ENCODE measurements around the gene SPIN1.

The SPIN1 gene

DNA sequence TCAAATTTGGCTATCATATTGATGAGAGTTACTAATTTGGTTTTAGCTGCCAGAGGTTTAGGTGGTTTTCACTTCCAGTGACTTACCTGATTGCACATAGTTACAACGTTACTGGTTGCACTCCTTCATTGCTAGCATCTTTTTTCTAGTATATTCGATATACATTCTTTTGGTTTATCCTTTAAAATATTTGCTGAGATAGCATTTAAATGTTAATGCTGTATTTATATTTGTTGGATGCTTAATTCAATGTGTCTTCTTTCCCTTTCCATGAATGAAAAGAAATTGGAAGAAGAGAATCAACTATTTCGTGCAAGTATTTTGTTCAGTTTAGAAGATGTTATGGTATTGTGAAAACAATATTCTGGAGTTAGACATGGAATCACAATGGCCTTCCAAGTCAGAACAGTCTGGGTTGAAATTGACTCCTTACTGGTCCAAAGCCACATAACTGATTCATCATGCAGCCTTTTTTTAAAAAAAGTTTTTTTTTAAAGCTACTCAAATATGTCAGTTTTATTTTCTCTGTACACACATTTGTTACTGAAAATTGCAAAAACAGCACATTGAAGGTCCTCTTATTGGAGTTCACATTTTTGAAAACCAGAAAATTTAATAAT is 2.2 kb downstream of the SPIN1 start:
- peaks cover 13% of the 10 kb centered on the region; the same call in 1 of the 2 replicates for H4K20me1 ChIP-seq (ENCODE audit: low read depth, low read length)
- no peaks in the 10 kb centered on the region for H3K36me3 ChIP-seq (ENCODE audit: low read length)
- H3K4me2 ChIP-seq (ENCODE audit: low read depth, low read length, poor library complexity, severe bottlenecking): peak overlapping the region; percentile 72
- H3K9me3 ChIP-seq (ENCODE audit: insufficient read depth, low read length): no peaks in the 10 kb centered on the region
- TF ChIP-seq, protein P1, sequence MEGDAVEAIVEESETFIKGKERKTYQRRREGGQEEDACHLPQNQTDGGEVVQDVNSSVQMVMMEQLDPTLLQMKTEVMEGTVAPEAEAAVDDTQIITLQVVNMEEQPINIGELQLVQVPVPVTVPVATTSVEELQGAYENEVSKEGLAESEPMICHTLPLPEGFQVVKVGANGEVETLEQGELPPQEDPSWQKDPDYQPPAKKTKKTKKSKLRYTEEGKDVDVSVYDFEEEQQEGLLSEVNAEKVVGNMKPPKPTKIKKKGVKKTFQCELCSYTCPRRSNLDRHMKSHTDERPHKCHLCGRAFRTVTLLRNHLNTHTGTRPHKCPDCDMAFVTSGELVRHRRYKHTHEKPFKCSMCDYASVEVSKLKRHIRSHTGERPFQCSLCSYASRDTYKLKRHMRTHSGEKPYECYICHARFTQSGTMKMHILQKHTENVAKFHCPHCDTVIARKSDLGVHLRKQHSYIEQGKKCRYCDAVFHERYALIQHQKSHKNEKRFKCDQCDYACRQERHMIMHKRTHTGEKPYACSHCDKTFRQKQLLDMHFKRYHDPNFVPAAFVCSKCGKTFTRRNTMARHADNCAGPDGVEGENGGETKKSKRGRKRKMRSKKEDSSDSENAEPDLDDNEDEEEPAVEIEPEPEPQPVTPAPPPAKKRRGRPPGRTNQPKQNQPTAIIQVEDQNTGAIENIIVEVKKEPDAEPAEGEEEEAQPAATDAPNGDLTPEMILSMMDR (IDR thresholded peaks at IDR 0.05; ENCODE audit: insufficient read depth, low read length, poor library complexity, severe bottlenecking): no peak
- no peak for TF ChIP-seq EZH2phosphoT487 (conservative IDR thresholded peaks at IDR 0.05; ENCODE audit: low read length)
- H3K9ac ChIP-seq (ENCODE audit: low read length): no peak overlapping the region
- H2AFZ ChIP-seq (ENCODE audit: low read depth, low read length, severe bottlenecking): no peak overlapping the region
- H3F3A ChIP-seq (ENCODE audit: insufficient read depth): peaks cover 10% of the 10 kb centered on the region; the same call in 1 of the 2 replicates
- H3K79me2 ChIP-seq (ENCODE audit: insufficient read depth, low read length): peaks cover 61% of the 10 kb centered on the region
- no peaks in the 10 kb centered on the region for H3K9me2 ChIP-seq (replicated peaks; ENCODE audit: insufficient read depth, low read length)
- H3K4me3 ChIP-seq (ENCODE audit: insufficient read depth, low read length, poor library complexity, severe bottlenecking): no peak overlapping the region
- no peak overlapping the region for H3K27ac ChIP-seq (ENCODE audit: low read depth, low read length)
- H3K27me3 ChIP-seq (ENCODE audit: low read length): no peaks in the 10 kb centered on the region

DNA sequence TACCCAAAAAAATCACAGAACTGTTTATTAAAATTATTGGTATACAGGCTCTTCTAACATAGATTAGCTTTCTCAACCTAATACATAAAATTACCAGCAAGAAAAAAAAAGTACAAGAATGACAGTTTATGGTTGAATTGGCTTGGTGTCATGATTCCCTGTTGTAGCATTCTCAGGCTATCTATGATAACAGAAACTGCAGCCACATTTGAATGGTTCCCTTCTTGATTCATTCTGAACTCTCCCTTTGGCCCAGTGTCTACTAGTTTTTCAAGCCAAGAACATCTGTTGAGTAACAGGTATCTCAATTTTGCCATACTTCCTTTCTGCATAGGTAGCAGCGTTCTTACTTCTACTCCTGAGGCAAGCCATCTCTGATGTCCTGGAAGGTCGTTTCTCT is 3.0 kb downstream of the SPIN1 start:
- no peaks in the 10 kb centered on the region for H3K9me3 ChIP-seq (ENCODE audit: insufficient read depth, low read length)
- TF ChIP-seq EZH2phosphoT487 (conservative IDR thresholded peaks at IDR 0.05; ENCODE audit: low read length): no peak
- TF ChIP-seq, protein P1 (IDR thresholded peaks at IDR 0.05; ENCODE audit: insufficient read depth, low read length, poor library complexity, severe bottlenecking): no peak
- no peaks in the 10 kb centered on the region for H3K9me2 ChIP-seq (replicated peaks; ENCODE audit: insufficient read depth, low read length)
- no peak overlapping the region for H2AFZ ChIP-seq (ENCODE audit: low read depth, low read length, severe bottlenecking)
- H4K20me1 ChIP-seq (ENCODE audit: low read depth, low read length): peaks cover 13% of the 10 kb centered on the region; the same call in 1 of the 2 replicates
- no peak overlapping the region for H3K4me3 ChIP-seq (ENCODE audit: insufficient read depth, low read length, poor library complexity, severe bottlenecking)
- no peak overlapping the region for H3K27ac ChIP-seq (ENCODE audit: low read depth, low read length)
- no peaks in the 10 kb centered on the region for H3K36me3 ChIP-seq (ENCODE audit: low read length)
- H3K79me2 ChIP-seq (ENCODE audit: insufficient read depth, low read length): peaks cover 68% of the 10 kb centered on the region
- no peaks in the 10 kb centered on the region for H3K27me3 ChIP-seq (ENCODE audit: low read length)
- H3K4me2 ChIP-seq (ENCODE audit: low read depth, low read length, poor library complexity, severe bottlenecking): no peak overlapping the region
- H3K9ac ChIP-seq (ENCODE audit: low read length): no peak overlapping the region
- peaks cover 10% of the 10 kb centered on the region; the same call in 1 of the 2 replicates for H3F3A ChIP-seq (ENCODE audit: insufficient read depth)

- no peak overlapping the region for H3K9ac ChIP-seq (ENCODE audit: low read length)
- peaks cover 13% of the 10 kb centered on the region; the same call in 1 of the 2 replicates for H4K20me1 ChIP-seq (ENCODE audit: low read depth, low read length)
- H3K79me2 ChIP-seq (ENCODE audit: insufficient read depth, low read length): peaks cover 74% of the 10 kb centered on the region
Observed at GRCh38 chr9:88391921-88392320, 3.7 kb downstream of the SPIN1 start.

More at GRCh38 chr9:88391921-88392320, 3.7 kb downstream of the SPIN1 start:
- TF ChIP-seq, protein P1 (IDR thresholded peaks at IDR 0.05; ENCODE audit: insufficient read depth, low read length, poor library complexity, severe bottlenecking): no peak
- TF ChIP-seq EZH2phosphoT487 (conservative IDR thresholded peaks at IDR 0.05; ENCODE audit: low read length): no peak
- Histone ChIP-seq H3K4me3 (ENCODE audit: insufficient read depth, low read length, poor library complexity, severe bottlenecking) (no peak overlapping the region), H3K4me2 (ENCODE audit: low read depth, low read length, poor library complexity, severe bottlenecking) (no peak overlapping the region), H3K9me3 (ENCODE audit: insufficient read depth, low read length) (no peaks in the 10 kb centered on the region), H3K36me3 (ENCODE audit: low read length) (no peaks in the 10 kb centered on the region), H3K27ac (ENCODE audit: low read depth, low read length) (no peak overlapping the region), H3F3A (ENCODE audit: insufficient read depth) (peaks cover 10% of the 10 kb centered on the region; the same call in 1 of the 2 replicates), H2AFZ (ENCODE audit: low read depth, low read length, severe bottlenecking) (no peak overlapping the region), H3K9me2 (replicated peaks; ENCODE audit: insufficient read depth, low read length) (no peaks in the 10 kb centered on the region), H3K27me3 (ENCODE audit: low read length) (no peaks in the 10 kb centered on the region)

All from SU-DHL-6 (cell line).